HCT116 (cell line): Measurements from ENCODE around the gene ADCY6. TPM values are rescaled to one million over a fixed set of nuclear protein-coding genes. Genes with fewer than 3 reads are reported as not detected.

Experiments
- ATAC-seq: fragments of 200-7000 bp; cut with Tn5 transposase; 2 replicates; pipeline ENCODE4 v1.9.1; 2020; ENCODE audit warnings: mild to moderate bottlenecking, moderate library complexity
- Bru-seq: library from RNA; stranded (reverse); fragments of 400-500 nt; gene quantifications from one replicate; lab custom pipeline; 2021; lab: Mats Ljungman, UMichigan
- BruChase-seq, 2 experiments: library from RNA; stranded (reverse); fragments of 400-500 nt; gene quantifications; one replicate each; lab custom pipeline; 2021; lab: Mats Ljungman, UMichigan
- BruUV-seq: library from RNA; stranded (reverse); fragments of 400-500 nt; replicated peaks from 2 replicates; lab custom pipeline; 2021; lab: Mats Ljungman, UMichigan
- CTCF ChIA-PET: fragments of 300-600 bp; sonication (Branson Sonifier 250); formaldehyde crosslinking; loops from one replicate; lab custom pipeline; 2021; ENCODE audit warnings: antibody characterized with exemption; lab: Charles Lee
- POLR2A ChIA-PET: fragments of 300-600, 350-600 bp; sonication (Branson Sonifier 250); formaldehyde crosslinking; loops from one replicate; lab custom pipeline; 2021; ENCODE audit warnings: antibody characterized with exemption; lab: Charles Lee
- RAD21 ChIA-PET, 2 experiments: fragments of 300-600 bp; sonication (Branson Sonifier 250); formaldehyde crosslinking; loops; one replicate each; lab custom pipeline; 2023; ENCODE audit warnings: low total read pairs in 2 of 2; ENCODE audit not compliant: uncharacterized antibody in 2 of 2, unreplicated experiment in 2 of 2, low non-redundant PET in 1 of 2; lab: Charles Lee
- DNase-seq: peaks from one replicate; pipeline ENCODE4 v3.0.0-alpha.2; 2010; ENCODE audit warnings: low read depth, low spot score
- H2AFZ ChIP-seq: fragments of 200-600 bp; shearing (Covaris generic), sonication (generic); 2 replicates; pipeline ENCODE4 v1.6.1; 2017; ENCODE audit warnings: low read depth, mixed run types, mixed read lengths, antibody characterized with exemption, low read length; ENCODE audit not compliant: poor library complexity, severe bottlenecking
- H3K27ac ChIP-seq: 2 replicates; pipeline ENCODE4 v1.5.1; 2012; ENCODE audit warnings: low read depth, low read length
- H3K27me3 ChIP-seq: fragments of 200-600 bp; sonication (generic); 2 replicates; pipeline ENCODE4 v1.6.1; 2016; ENCODE audit warnings: mixed run types, low read length, mixed read lengths; ENCODE audit not compliant: insufficient read depth
- H3K36me3 ChIP-seq, 2 experiments: fragments of 200-500 bp in 1 of 2; fragments of 200-600 bp in 1 of 2; sonication (Bioruptor generic) in 1 of 2; sonication (generic) in 1 of 2; 2 replicates each; pipeline versions ENCODE4 v1.5.1 to v1.6.1; 2014 to 2016; ENCODE audit warnings: low read length in 2 of 2, inconsistent platforms in 1 of 2, mixed read lengths in 1 of 2, mixed run types in 1 of 2; ENCODE audit not compliant: insufficient read depth in 2 of 2, control insufficient read depth in 1 of 2
- H3K4me1 ChIP-seq, 2 experiments: fragments of 200-600 bp in 1 of 2; sonication (generic) in 1 of 2; 2 replicates each; pipeline versions ENCODE4 v1.5.1 to v1.6.1; 2012 to 2017; ENCODE audit warnings: low read length in 2 of 2, inconsistent platforms in 1 of 2, mild to moderate bottlenecking in 1 of 2, mixed read lengths in 1 of 2, mixed run types in 1 of 2, moderate library complexity in 1 of 2; ENCODE audit not compliant: insufficient read depth in 2 of 2, control insufficient read depth in 1 of 2
- H3K4me2 ChIP-seq: fragments of 200-600 bp; sonication (generic); 2 replicates; pipeline ENCODE4 v1.6.1; 2017; ENCODE audit warnings: mixed run types, low read length, mixed read lengths
- H3K4me3 ChIP-seq, 2 experiments: fragments of 200-600 bp in 1 of 2; sonication (generic) in 1 of 2; replicated peaks in 1 of 2; 2 replicates each; pipeline ENCODE4 v1.5.1; 2011 to 2016; ENCODE audit warnings: low read length in 2 of 2, control low read depth in 1 of 2, low read depth in 1 of 2, mild to moderate bottlenecking in 1 of 2, mixed read lengths in 1 of 2, mixed run types in 1 of 2
- H3K79me2 ChIP-seq: fragments of 200-600 bp; sonication (generic); 2 replicates; pipeline ENCODE4 v1.6.1; 2017; ENCODE audit warnings: mild to moderate bottlenecking, mixed run types, low read length, moderate library complexity, mixed read lengths; ENCODE audit not compliant: insufficient read depth
- H3K9ac ChIP-seq: fragments of 200-600 bp; sonication (generic); 2 replicates; pipeline ENCODE4 v1.6.1; 2016; ENCODE audit warnings: low read length, mixed read lengths
- H3K9me2 ChIP-seq: fragments of 200-600 bp; sonication (generic), shearing (Covaris generic); 2 replicates; pipeline ENCODE4 v1.6.1; 2017; ENCODE audit warnings: mixed run types, mild to moderate bottlenecking, moderate library complexity; ENCODE audit not compliant: insufficient read depth
- H3K9me3 ChIP-seq, 2 experiments: fragments of 200-500 bp in 1 of 2; fragments of 200-600 bp in 1 of 2; sonication (Bioruptor generic) in 1 of 2; sonication (generic) in 1 of 2; 2 replicates each; pipeline ENCODE4 v1.6.1; 2014 to 2017; ENCODE audit warnings: low read length in 2 of 2, mixed read lengths in 2 of 2, inconsistent platforms in 1 of 2, low read depth in 1 of 2, mild to moderate bottlenecking in 1 of 2, mixed run types in 1 of 2, moderate library complexity in 1 of 2; ENCODE audit not compliant: control insufficient read depth in 1 of 2, insufficient read depth in 1 of 2
- H4K20me1 ChIP-seq: fragments of 200-600 bp; sonication (generic), shearing (Covaris generic); 2 replicates; pipeline ENCODE4 v1.6.1; 2017; ENCODE audit warnings: mixed run types, mild to moderate bottlenecking, moderate library complexity; ENCODE audit not compliant: insufficient read depth
- EGR1 ChIP-seq: IDR thresholded peaks from 2 replicates; pipeline ENCODE4 v1.6.1; 2012; ENCODE audit warnings: low read depth
- ELF1 ChIP-seq: IDR thresholded peaks from 2 replicates; pipeline ENCODE4 v1.6.1; 2012; ENCODE audit warnings: low read depth, borderline replicate concordance
- EZH2 ChIP-seq: fragments of 200-600 bp; sonication (generic); IDR thresholded peaks from 2 replicates; pipeline ENCODE4 v1.6.1; 2017; ENCODE audit warnings: antibody characterized with exemption, mixed run types
- POLR2AphosphoS5 ChIP-seq: IDR thresholded peaks from 2 replicates; pipeline ENCODE4 v1.6.1; 2011; ENCODE audit warnings: mild to moderate bottlenecking, low read depth, low read length, moderate library complexity
- SIN3A ChIP-seq: IDR thresholded peaks from 2 replicates; pipeline ENCODE4 v1.6.1; 2012; ENCODE audit warnings: low read depth
- SP1 ChIP-seq: IDR thresholded peaks from 2 replicates; pipeline ENCODE4 v1.6.1; 2012; ENCODE audit warnings: low read depth
- SRF ChIP-seq: IDR thresholded peaks from 2 replicates; pipeline ENCODE4 v1.6.1; 2012; ENCODE audit warnings: low read depth
- TCF7L2 ChIP-seq: IDR thresholded peaks from 2 replicates; pipeline ENCODE4 v1.7.0; 2011; ENCODE audit warnings: borderline replicate concordance, inconsistent platforms; ENCODE audit not compliant: insufficient read depth, insufficient read length; ENCODE audit errors: extremely low read depth
- YY1 ChIP-seq: IDR thresholded peaks from 2 replicates; pipeline ENCODE4 v1.6.1; 2011; ENCODE audit warnings: low read length, low read depth, moderate library complexity, mild to moderate bottlenecking; ENCODE audit not compliant: insufficient replicate concordance; ENCODE audit errors: extremely low read depth
- ZFX ChIP-seq: fragments of 450-650 bp; IDR thresholded peaks from 2 replicates; pipeline ENCODE4 v1.6.1; 2017
- ZNF274 ChIP-seq: fragments of 200-500 bp; sonication (Bioruptor generic); IDR thresholded peaks from 2 replicates; pipeline ENCODE4 v1.6.1; 2014; ENCODE audit warnings: mild to moderate bottlenecking, low read depth, low read length, inconsistent platforms
- intact Hi-C: fragments of 100-400 bp; cut with micrococcal nuclease; formaldehyde crosslinking; loops from 2 replicates; pipeline ENCODE4 v1.10.0; 2022
- long read RNA-seq: library from polyadenylated mRNA; unstranded; transcript quantifications from one replicate; pipeline ENCODE4 v2.0.0, GENCODE V29; 2021; ENCODE audit not compliant: unreplicated experiment
- polyA plus RNA-seq: library from polyadenylated mRNA; unstranded; fragments of >200 nt; gene quantifications from 2 replicates; pipeline ENCODE4 v1.2.1, GENCODE V29; 2012; ENCODE audit warnings: missing spikeins
- total RNA-seq: library from RNA; stranded (reverse); gene quantifications from one replicate; pipeline ENCODE4 v1.2.1, GENCODE V29; 2021; ENCODE audit not compliant: unreplicated experiment
- TF ChIP-seq, protein P1 (sequence below): IDR thresholded peaks from 2 replicates; pipeline ENCODE4 v1.6.1; 2011; ENCODE audit warnings: mild to moderate bottlenecking, low read length, moderate library complexity; ENCODE audit not compliant: insufficient replicate concordance; ENCODE audit errors: extremely low read depth
- TF ChIP-seq, protein P2 (sequence below): IDR thresholded peaks from 2 replicates; pipeline ENCODE4 v1.6.1; 2012
- TF ChIP-seq, protein P3 (sequence below): IDR thresholded peaks from 2 replicates; pipeline ENCODE4 v1.6.1; 2012; ENCODE audit warnings: low read depth

The ADCY6 gene
- 24.9 TPM for total RNA-seq
- polyA plus RNA-seq, result 21.3 and 21.6 TPM in 2 replicates
- percentile 64 among the genes with signal in this experiment for Bru-seq, nascent RNA
- BruChase-seq, experiment 1, labeled RNA remaining after a 6-hour chase, result percentile 85 among the genes with signal in this experiment
- percentile 87 among the genes with signal in this experiment for BruChase-seq, experiment 2, labeled RNA remaining after a 2-hour chase
- long read RNA-seq, full-length matches to known transcripts, result 1 of 24 reads
- long read RNA-seq, partial matches to known transcripts, result 15 of 24 reads
- long read RNA-seq, other reads (novel, unspliced or antisense), result 8 of 24 reads

DNA sequence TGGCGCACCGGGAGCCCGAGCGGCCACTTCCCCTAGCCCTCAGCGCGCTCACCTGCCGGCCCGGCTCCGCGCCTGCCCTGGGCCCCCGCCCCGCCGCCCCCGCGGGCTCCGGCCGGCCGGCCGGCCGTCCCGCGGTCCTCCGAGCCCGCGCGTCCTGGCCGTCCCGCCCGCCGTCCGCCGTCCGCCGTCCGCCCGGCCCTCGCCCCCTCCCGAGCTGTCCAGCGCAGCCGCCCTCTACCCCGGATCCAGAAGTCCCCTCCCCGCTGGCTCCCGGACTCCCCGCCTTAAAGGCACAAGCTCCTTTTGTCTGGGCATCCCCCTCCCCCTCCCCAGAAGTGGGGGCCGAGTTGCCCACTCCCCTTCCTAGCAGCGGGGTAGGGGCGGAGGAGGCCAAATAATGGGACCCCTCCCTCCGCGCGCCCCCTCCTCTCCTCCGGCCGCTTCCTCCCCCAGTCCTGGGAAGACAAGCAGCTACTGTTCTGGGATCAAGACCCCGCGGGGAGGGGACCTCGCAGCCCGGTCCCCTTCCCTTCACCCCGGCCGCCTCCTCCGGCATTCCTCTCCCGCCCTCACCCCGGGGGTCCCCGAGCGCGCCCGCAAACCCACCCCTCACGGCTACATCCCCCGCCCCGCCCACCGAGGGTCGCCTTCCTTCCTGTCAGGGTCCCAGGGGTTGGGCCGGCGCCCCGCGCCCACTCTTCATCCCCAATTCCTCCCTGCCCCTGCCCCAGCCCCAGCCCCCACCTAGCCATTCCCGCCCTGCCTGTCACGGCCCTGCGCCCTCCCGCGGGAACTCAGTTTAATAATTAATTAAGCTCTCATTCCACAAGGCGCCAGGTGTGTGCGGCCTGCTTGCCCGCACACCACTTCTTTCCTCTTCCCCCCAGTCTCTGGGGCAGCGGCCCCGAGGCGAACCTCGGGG is at the start of gene ADCY6:
Gene ADCY6 (minus strand): TSS at position 236 of the 922 bp plus-strand sequence. CDS start 5,655 bp downstream, outside the sequence.
- no peaks in the 10 kb centered on the region for H3K27me3 ChIP-seq
- ChIA-PET CTCF (interaction anchor here (0.6 to 2.0 kb wide), 4 partner anchors 26 to 244 kb away, joined by 3 to 10 read pairs (median 4); no protein-coding TSS in a partner anchor), RAD21 (interaction anchor here (0.6 to 1.6 kb wide), 2 partner anchors 36 to 668 kb away, joined by 5 read pairs; no protein-coding TSS in a partner anchor), POLR2A (interaction anchor here (0.6 to 1.4 kb wide), 7 partner anchors 8 to 437 kb away, joined by 3 to 6 read pairs (median 3); no protein-coding TSS in a partner anchor)
- peak; percentile 29 for DNase-seq
- intact Hi-C loops, result no loop called here
- H4K20me1 ChIP-seq, result no peaks in the 10 kb centered on the region
- H3K36me3 ChIP-seq, result no peaks in the 10 kb centered on the region
- H3K27ac ChIP-seq, result peak within 1 kb of the TSS; percentile 72
- BruUV-seq, result no TSS peak
- TF ChIP-seq TCF7L2, result no peak
- no peak for TF ChIP-seq ELF1
- no peak for TF ChIP-seq EZH2
- no peak for TF ChIP-seq SIN3A
- peak; percentile 32; the same call in 1 of the 2 replicates for TF ChIP-seq SP1
- TF ChIP-seq ZNF274, result no peak
- TF ChIP-seq, protein P1, sequence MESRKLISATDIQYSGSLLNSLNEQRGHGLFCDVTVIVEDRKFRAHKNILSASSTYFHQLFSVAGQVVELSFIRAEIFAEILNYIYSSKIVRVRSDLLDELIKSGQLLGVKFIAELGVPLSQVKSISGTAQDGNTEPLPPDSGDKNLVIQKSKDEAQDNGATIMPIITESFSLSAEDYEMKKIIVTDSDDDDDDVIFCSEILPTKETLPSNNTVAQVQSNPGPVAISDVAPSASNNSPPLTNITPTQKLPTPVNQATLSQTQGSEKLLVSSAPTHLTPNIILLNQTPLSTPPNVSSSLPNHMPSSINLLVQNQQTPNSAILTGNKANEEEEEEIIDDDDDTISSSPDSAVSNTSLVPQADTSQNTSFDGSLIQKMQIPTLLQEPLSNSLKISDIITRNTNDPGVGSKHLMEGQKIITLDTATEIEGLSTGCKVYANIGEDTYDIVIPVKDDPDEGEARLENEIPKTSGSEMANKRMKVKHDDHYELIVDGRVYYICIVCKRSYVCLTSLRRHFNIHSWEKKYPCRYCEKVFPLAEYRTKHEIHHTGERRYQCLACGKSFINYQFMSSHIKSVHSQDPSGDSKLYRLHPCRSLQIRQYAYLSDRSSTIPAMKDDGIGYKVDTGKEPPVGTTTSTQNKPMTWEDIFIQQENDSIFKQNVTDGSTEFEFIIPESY, result no peak
- peak; percentile 28 for TF ChIP-seq YY1
- TF ChIP-seq, protein P2, sequence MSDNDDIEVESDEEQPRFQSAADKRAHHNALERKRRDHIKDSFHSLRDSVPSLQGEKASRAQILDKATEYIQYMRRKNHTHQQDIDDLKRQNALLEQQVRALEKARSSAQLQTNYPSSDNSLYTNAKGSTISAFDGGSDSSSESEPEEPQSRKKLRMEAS, result peak; percentile 35
- TF ChIP-seq POLR2AphosphoS5, result peak; percentile 66
- no peak for TF ChIP-seq SRF
- peak; percentile 40; the same call in 1 of the 2 replicates for TF ChIP-seq EGR1
- TF ChIP-seq, protein P3, sequence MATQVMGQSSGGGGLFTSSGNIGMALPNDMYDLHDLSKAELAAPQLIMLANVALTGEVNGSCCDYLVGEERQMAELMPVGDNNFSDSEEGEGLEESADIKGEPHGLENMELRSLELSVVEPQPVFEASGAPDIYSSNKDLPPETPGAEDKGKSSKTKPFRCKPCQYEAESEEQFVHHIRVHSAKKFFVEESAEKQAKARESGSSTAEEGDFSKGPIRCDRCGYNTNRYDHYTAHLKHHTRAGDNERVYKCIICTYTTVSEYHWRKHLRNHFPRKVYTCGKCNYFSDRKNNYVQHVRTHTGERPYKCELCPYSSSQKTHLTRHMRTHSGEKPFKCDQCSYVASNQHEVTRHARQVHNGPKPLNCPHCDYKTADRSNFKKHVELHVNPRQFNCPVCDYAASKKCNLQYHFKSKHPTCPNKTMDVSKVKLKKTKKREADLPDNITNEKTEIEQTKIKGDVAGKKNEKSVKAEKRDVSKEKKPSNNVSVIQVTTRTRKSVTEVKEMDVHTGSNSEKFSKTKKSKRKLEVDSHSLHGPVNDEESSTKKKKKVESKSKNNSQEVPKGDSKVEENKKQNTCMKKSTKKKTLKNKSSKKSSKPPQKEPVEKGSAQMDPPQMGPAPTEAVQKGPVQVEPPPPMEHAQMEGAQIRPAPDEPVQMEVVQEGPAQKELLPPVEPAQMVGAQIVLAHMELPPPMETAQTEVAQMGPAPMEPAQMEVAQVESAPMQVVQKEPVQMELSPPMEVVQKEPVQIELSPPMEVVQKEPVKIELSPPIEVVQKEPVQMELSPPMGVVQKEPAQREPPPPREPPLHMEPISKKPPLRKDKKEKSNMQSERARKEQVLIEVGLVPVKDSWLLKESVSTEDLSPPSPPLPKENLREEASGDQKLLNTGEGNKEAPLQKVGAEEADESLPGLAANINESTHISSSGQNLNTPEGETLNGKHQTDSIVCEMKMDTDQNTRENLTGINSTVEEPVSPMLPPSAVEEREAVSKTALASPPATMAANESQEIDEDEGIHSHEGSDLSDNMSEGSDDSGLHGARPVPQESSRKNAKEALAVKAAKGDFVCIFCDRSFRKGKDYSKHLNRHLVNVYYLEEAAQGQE, result no peak
- peak; percentile 49 for TF ChIP-seq ZFX
- H3K4me2 ChIP-seq, result peak within 1 kb of the TSS; percentile 95
- peak; percentile 81 for ATAC-seq
- H3K4me1 ChIP-seq, result peaks cover 14 to 25% of the 10 kb centered on the region in 2 experiments
- peak within 1 kb of the TSS; percentile 81 for H3K9ac ChIP-seq
- no peaks in the 10 kb centered on the region for H3K9me2 ChIP-seq
- H3K79me2 ChIP-seq, result peaks cover 23% of the 10 kb centered on the region
- H3K9me3 ChIP-seq, result no peaks in the 10 kb centered on the region
- peak within 1 kb of the TSS; percentile 61 for H2AFZ ChIP-seq
- peak within 1 kb of the TSS; percentile 80 to 90 for H3K4me3 ChIP-seq
